K562 (cell line): Measurements from ENCODE around the gene GNG7.
"Not testable (repeated sequence)": the region's sequence is repeated elsewhere in the genome, so short reads cannot be mapped to it uniquely, and the experiment has no call there.

Experiments used
- ARID3A ChIP-seq: IDR thresholded peaks from 2 replicates; pipeline ENCODE4 v1.6.1; 2012; ENCODE audit warnings: low read depth, low read length, improper control_type of control experiment, borderline replicate concordance
- CTCF ChIP-seq, 3 experiments: IDR thresholded peaks in 2 of 3; conservative IDR thresholded peaks in 1 of 3; 2 replicates each; pipeline ENCODE4 v1.5.1; 2011 to 2012; ENCODE audit warnings: low read length in 3 of 3, mild to moderate bottlenecking in 3 of 3, control low read depth in 2 of 3, improper control_type of control experiment in 1 of 3, inconsistent platforms in 1 of 3, low read depth in 1 of 3, mixed read lengths in 1 of 3, moderate library complexity in 1 of 3; ENCODE audit not compliant: insufficient read depth in 2 of 3
- ETV6 ChIP-seq, 3 experiments: fragments of 150-350 bp in 1 of 3; sonication (generic) in 1 of 3; formaldehyde crosslinking in 1 of 3; IDR thresholded peaks; 2 replicates each; pipeline versions ENCODE4 v1.6.1 to v1.8.0; 2014 to 2022; ENCODE audit warnings: borderline replicate concordance in 2 of 3, low read depth in 2 of 3, antibody characterized with exemption in 1 of 3, low read length in 1 of 3, mild to moderate bottlenecking in 1 of 3, missing genetic modification reagents in 1 of 3
- HMG20B ChIP-seq: fragments of 250-450 bp; sonication (Bioruptor Pico); IDR thresholded peaks from 2 replicates; pipeline ENCODE4 v1.5.0; 2021; ENCODE audit warnings: mild to moderate bottlenecking
- JUN ChIP-seq, 2 experiments: sonication (generic) in 1 of 2; formaldehyde crosslinking in 1 of 2; IDR thresholded peaks; 2 replicates each; pipeline versions ENCODE4 v1.6.1 to v1.8.0; 2012 to 2022; ENCODE audit warnings: borderline replicate concordance in 2 of 2, mild to moderate bottlenecking in 2 of 2, improper control_type of control experiment in 1 of 2, low read depth in 1 of 2, low read length in 1 of 2, missing genetic modification reagents in 1 of 2
- LCOR ChIP-seq: sonication (generic); formaldehyde crosslinking; IDR thresholded peaks from 2 replicates; pipeline ENCODE4 v1.8.0; 2022; ENCODE audit warnings: mild to moderate bottlenecking, missing genetic modification reagents
- PHF8 ChIP-seq: fragments of 200-600 bp; sonication (generic); IDR thresholded peaks from 2 replicates; pipeline ENCODE4 v1.6.1; 2012; ENCODE audit warnings: mixed run types, mild to moderate bottlenecking, inconsistent platforms, low read length, moderate library complexity, borderline replicate concordance
- PRDM10 ChIP-seq: fragments of 450-650 bp; IDR thresholded peaks from 2 replicates; pipeline ENCODE4 v1.6.1; 2018; ENCODE audit not compliant: partially characterized antibody
- USF2 ChIP-seq: sonication (generic); formaldehyde crosslinking; IDR thresholded peaks from 2 replicates; pipeline ENCODE4 v1.5.0; 2020; ENCODE audit warnings: missing genetic modification reagents
- ZBTB34 ChIP-seq: fragments of 250-450 bp; sonication (Bioruptor Pico); IDR thresholded peaks from 2 replicates; pipeline ENCODE4 v1.8.0; 2021; ENCODE audit warnings: mild to moderate bottlenecking, moderate library complexity
- ZNF274 ChIP-seq: IDR thresholded peaks from 2 replicates; pipeline ENCODE4 v1.6.1; 2011; ENCODE audit warnings: low read depth, mild to moderate bottlenecking, low read length, moderate library complexity, borderline replicate concordance
- TF ChIP-seq, protein P1 (sequence below): sonication (generic); formaldehyde crosslinking; IDR thresholded peaks from 2 replicates; pipeline ENCODE4 v1.8.0; 2022; ENCODE audit warnings: missing genetic modification reagents, mild to moderate bottlenecking, borderline replicate concordance
- TF ChIP-seq, protein P2 (sequence below), 2 experiments: fragments of 450-650 bp; IDR thresholded peaks; 2 replicates each; pipeline ENCODE4 v1.6.1; 2016

- TF ChIP-seq ETV6 (IDR thresholded peaks at IDR 0.05; ENCODE audit: borderline replicate concordance in 1 of 2, low read depth in 2 of 2, low read length in 1 of 2); ETV6 (CRISPR knock-in tag; IDR thresholded peaks at IDR 0.05; ENCODE audit: borderline replicate concordance); USF2; ZBTB34 (CRISPR knock-in tag); PRDM10; CTCF (IDR thresholded peaks at IDR 0.05 in 2 of 3, conservative IDR thresholded peaks at IDR 0.05 in 1 of 3; ENCODE audit: insufficient read depth in 2 of 3, low read depth in 1 of 3, low read length in 3 of 3); JUN (IDR thresholded peaks at IDR 0.05; ENCODE audit: borderline replicate concordance, low read depth, low read length); JUN (CRISPR knock-in tag; IDR thresholded peaks at IDR 0.05; ENCODE audit: borderline replicate concordance); ZNF274; LCOR (CRISPR knock-in tag); HMG20B; PHF8; ARID3A: not testable (repeated sequence)
- TF ChIP-seq, protein P1, sequence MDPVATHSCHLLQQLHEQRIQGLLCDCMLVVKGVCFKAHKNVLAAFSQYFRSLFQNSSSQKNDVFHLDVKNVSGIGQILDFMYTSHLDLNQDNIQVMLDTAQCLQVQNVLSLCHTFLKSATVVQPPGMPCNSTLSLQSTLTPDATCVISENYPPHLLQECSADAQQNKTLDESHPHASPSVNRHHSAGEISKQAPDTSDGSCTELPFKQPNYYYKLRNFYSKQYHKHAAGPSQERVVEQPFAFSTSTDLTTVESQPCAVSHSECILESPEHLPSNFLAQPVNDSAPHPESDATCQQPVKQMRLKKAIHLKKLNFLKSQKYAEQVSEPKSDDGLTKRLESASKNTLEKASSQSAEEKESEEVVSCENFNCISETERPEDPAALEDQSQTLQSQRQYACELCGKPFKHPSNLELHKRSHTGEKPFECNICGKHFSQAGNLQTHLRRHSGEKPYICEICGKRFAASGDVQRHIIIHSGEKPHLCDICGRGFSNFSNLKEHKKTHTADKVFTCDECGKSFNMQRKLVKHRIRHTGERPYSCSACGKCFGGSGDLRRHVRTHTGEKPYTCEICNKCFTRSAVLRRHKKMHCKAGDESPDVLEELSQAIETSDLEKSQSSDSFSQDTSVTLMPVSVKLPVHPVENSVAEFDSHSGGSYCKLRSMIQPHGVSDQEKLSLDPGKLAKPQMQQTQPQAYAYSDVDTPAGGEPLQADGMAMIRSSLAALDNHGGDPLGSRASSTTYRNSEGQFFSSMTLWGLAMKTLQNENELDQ: not testable (repeated sequence)
- TF ChIP-seq, protein P2, sequence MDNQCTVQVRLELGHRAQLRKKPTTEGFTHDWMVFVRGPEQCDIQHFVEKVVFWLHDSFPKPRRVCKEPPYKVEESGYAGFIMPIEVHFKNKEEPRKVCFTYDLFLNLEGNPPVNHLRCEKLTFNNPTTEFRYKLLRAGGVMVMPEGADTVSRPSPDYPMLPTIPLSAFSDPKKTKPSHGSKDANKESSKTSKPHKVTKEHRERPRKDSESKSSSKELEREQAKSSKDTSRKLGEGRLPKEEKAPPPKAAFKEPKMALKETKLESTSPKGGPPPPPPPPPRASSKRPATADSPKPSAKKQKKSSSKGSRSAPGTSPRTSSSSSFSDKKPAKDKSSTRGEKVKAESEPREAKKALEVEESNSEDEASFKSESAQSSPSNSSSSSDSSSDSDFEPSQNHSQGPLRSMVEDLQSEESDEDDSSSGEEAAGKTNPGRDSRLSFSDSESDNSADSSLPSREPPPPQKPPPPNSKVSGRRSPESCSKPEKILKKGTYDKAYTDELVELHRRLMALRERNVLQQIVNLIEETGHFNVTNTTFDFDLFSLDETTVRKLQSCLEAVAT (IDR thresholded peaks at IDR 0.05): not testable (repeated sequence)
These were observed 96.6 kb downstream of the GNG7 start for GRCh38 chr19:2605889-2606288.
